Stimulated activated CD8-positive, alpha-beta memory T cell treated with anti-CD3 and anti-CD28 coated beads, Interleukin-7, amount 100 ng/mL, for 4 hours (primary cell): ENCODE measurements around the gene SEC14L1.
"Not testable (repeated sequence)": the region's sequence is repeated elsewhere in the genome, so short reads cannot be mapped to it uniquely, and the experiment has no call there.

Experiments used
- DNase-seq, 2 donors: peaks; one replicate each; pipeline ENCODE4 v3.0.0-alpha.2; 2020; ENCODE audit warnings: low read depth in 2 of 2

Gene SEC14L1

DNA sequence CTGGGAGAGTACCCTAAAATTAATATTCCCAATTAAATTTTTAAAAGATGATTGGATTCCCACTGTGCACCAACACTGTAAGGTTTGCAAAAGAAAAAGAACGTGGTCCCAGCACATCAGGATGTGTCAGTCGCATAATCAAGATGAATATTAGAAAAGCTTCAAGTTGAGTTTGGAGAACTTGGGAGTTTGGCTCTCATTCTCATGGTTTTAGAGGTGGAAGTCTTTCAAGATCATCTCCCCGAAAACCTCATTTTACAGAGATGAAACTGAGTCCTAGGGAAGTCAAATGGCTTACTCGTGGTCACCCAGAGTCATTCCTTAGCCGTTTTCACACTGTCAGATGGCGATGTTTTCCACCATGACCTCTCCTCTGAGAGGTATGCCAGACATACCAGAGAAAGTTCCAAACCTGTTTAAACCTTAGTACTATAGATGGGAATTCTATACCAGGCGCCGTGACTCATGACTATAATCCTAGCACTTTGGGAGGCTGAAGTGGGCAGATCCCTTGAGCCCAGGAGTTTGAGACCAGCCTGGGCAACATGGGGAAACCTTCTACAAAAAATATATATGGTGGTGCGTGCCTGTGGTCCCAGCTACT lies 1.2 kb downstream of the SEC14L1 start:
- DNase-seq: no peak

DNA sequence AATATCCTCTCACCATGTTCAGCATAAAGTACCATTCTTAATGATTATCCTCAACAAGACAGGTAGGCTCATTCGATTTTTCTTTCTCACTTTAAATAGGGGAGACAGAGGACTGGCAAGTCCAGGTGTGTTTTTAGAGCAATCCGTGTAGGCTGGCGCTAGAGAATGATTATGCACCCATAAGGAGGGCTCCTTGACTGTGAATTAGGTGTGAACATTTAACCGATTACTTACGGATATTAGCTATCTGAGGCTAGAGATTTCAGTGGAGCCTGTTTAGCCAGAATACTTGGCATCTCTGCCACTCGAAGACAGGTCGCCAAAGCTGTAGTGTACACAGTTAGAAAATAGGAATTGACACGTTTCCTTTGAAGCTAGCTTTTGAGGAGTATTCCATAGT lies 1.9 kb downstream of the SEC14L1 start:
- no peak for DNase-seq

DNA sequence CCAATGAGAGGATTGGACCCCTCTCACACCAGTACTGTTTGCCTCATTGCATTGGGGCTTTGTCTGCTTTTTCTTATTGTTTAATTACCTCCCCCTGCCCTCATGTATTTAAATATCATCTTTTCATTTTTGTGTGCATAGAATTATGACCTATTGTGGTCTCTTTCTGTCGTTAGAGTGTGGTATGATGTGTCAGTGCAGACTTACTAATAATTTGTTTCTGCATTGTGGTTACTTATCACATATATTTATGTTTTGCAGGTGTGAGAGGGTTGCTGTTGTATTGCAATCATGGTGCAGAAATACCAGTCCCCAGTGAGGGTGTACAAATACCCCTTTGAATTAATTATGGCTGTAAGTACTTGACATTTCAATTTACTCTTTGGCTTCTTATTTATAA lies 2.5 kb downstream of the SEC14L1 start:
- no peak for DNase-seq

DNA sequence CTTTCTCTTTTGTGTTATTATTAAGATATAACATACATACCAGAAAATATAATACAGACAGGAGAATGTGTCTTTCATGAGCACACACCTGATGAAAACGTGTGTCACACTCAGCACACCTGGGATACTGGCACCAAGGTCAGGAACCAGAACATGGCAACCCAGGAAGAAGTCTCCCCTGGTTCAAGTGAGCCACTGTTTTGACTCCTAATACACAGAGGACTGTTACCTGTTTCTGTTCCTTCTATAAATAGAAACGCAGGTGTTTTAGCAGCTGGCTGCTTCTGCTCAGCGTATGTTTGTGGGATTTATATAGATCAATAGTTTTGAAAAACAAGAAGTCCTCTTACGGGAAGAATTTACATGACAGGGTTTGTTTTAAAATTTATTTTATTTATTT lies 3.5 kb downstream of the SEC14L1 start:
- DNase-seq: no peak

DNA sequence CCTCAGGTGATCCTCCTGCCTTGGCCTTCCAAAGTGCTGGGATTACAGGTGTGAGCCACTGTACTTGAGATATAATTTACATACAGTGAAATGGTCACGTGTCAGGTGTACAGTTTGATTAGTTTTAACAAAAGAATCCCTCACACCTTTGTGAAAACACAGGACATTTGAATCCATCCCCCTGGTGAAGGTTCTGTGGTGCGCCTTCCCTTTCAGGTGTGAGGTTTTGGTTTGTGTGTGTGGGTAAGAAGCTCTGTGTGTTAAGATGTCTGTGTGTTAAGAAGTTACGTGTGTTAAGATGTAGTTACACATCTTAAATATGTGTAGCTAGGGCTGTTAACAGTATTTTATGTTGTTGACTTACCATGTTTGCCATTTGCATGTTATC lies 4.4 kb downstream of the SEC14L1 start:
- no peak for DNase-seq

DNA sequence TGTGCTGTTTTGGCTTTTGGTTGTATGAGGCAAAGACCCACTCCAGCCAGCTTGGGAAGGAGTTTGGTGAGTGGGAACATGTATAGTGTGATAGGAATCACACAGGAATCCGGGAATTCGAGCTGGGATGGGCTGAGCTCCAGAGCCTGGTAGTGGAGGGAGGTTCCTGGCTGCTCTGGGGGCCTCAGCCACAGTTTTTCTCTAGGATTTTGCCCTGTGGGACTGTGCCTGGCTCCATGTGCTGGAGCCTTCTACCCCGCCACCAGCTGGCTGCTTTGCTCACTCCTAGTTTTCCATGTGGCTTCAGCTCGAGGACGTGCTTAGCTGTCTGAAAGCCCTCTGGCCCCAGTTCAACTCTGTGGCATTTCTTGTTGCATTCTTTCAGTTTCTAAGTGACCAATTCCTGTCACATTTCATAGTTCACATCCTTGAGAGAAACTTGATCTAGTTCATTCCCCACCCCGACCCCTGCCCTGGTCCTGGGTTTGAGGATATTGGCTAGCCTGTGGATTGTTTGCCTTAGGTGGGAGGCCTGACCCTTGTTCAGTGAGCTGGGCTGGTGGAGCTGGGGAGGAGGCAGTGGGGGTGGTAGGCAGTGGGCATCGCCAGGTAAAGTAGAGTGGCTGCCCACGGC lies 5.0 kb downstream of the SEC14L1 start:
- no peak for DNase-seq

DNA sequence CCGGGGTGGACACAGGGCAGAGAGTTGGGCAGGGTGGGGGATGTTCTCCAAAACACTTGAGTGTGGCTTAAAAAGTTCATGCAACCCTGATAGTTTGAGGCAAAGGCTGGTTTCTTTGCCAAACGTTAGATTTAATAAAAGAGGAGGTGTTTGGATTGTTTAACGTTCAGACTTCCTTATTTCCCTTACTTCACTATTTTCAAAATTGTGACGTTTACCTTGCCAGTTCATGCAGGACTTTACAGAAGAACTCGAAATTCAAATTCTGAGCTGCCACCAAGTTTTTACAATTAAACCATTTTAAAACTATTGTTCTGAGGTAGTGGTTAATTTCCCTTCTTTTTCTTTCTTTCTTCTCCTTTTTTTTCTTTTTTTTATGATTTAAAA lies 5.5 kb downstream of the SEC14L1 start:
- no peak for DNase-seq

DNA sequence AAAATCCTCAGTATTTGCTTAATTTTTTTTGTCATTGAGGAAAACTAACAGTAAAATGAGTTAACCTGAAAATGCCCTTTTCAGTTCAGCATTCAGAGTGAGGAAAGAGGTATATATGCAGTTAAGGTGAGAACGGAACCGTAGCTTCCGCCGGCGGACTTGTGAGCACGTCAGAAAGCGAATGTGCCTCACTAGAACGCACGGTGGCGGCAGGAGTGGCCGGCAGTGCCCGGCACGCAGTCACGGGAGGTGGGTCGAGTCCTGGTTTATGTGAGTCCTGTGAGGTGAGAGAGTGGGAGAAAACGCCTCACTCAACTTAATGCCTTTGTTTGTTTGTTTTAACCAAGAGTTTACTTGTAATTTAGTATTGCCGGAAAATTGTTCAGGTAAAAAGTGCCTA lies 6.1 kb downstream of the SEC14L1 start:
- DNase-seq: no peak

DNA sequence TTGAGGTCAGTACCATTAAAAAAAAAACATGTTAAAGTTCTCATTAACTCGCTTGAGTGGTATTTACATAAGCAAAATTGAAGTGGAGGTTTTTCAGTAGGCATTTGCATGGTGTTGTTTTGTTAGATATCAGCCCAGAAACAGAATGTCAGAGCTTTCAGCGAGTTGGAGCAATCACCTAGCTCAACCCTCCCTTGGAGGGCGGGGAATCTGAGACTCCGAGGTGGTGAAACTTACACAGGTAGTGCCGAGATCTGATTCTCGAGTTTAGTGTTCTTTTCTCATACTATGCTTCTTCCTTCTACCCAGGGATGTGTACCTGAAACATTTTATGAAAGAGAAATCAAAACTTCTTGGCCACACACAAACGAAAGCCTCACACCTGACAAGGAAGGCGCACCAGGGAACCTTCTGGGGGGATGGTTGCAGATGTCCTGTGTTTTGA lies 6.6 kb downstream of the SEC14L1 start:
- no peak for DNase-seq

DNA sequence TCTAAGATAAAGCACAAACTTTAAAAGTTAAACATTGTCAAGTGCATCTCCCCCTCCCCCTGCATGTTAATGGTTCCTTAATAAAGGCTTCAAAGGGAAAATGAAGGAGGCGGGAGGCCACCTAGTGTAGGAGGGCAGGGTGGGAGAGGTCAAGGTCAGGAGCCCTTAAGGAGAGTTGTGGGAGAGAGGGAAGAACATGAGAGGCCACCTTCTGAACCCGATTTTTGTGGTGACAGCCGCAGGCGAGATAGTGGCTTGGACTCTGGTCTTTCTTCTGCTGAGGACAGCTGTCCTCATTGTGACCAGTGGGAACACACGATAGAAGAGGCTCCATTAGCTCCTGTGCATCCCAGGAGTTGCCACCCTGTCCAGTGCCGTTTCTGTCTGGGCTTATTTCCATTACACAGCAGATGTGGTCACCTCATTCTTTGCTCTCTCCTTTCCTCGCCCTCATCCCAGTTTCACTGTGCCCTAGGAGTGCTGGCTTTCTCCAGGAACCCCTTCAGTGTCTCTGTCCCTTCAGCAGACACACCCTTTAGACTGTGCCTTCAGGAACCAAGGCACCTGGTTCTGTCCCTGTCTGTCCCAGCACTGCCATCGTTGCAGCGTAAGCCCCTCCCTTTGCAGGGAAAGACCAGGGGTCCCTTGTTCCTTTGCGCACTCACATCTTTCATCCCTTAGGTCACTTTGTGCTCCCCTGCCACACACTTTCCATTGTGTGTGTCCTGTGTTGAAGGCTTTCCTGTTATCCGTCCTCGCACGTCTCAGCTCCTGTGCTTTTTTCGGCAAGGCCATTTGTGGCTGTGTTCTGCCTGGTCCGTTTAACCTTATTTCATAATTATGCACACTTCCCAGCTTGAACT lies 7.5 kb downstream of the SEC14L1 start:
- no peak for DNase-seq

DNA sequence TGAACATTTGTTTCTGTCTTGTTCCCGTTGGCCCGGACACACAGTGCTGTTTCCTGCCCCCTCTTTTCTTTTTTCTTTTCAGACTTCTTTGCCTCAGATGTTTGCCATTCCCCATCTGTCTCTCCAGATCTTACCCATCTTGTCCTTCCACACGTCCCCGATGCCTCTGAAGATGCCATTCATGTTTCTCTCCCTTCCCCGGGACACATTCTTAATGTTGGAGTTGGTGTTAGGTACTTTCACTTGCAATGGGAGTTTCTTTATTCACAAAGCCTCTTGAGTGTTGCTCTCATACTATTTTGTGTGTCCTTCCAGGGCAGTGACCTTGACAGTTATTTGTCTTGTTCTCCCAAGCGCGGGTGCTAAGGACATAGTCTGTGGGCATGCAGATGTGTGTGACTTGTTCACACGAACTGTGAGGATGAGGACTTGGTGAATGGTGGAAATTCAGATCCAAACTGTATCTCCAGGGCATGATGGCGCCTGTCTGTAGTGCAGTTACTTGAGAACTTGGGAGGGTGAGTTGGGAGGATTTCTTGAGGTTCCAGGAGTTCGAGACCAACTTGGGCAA lies 8.3 kb downstream of the SEC14L1 start:
- DNase-seq: no peak

DNA sequence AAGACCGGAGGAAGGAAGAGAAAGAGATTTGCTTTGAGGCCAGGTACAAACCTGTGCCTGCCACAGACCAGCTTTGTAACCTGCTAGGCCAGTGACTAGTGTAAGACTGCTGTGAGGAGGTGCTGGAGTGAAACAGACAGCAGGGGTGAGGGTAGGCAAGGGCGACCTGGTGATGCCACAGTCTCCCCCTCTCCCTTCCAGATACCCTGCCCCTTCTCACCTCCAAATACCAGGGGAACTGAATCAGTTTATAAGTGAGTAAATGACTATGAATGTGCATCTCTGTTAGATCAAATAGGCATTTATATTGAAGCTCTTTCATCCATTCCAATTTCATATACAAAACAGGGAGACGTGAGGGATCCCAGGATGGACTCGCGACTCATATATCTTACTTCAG lies 9.4 kb downstream of the SEC14L1 start:
- DNase-seq: no peak

DNA sequence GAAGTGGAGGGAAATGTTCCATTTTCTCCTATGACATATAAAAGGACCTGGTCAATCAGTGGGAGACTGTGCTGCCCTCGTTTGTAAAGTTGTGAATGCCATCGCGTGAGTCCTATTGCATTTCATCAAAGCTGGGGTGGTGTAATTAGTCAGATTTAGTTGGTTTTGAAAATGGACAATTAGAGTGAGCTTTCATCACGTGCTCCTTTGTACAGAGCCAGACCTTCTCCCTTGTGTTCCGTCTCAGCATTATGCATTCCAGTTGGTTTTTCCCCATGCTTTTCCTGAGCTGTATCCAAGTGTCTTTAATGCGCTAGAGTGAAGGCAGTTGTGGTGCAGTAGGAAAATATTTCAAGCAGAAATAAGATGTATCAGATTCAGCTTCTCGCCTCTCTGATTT lies 10.4 kb downstream of the SEC14L1 start:
- DNase-seq: no peak

DNA sequence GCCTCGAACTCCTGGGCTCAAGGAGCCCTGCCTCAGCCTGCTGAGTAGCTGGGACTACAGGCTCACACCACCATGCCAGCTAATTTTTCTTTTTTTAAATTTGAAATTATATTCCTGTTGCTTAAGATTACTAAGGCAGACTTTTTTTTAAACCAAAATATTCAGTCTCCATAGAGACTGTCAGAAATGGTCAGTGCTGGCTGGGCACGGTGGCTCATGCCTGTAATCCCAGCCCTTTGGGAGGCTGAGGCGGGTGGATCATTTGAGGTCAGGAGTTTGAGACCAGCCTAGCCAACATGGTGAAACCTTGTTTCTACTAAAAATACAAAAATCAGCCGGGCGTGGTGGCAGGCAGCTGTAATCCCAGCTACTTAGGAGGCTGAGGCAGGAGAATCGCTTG lies 11.3 kb downstream of the SEC14L1 start:
- not testable (repeated sequence) for DNase-seq

DNA sequence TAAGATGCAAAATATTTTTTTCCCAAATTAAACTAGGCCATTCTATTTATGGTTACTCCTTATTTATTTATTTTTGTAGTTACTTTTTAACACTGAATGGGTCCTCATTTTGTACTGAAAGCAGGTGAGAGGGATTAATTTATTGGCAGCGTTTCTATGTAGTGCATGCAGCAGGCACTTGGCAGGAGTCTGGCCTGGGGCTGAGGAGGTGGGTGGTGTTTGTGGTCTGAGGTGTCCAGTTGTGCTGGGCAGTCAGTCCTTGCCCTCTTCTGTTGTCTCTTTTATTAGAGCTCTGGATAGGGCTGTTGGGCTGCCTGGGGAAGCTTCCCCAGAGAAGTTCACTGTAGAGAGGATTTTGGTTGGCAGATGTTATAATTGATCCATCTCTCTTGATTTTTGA lies 12.7 kb downstream of the SEC14L1 start:
- no peak for DNase-seq

DNA sequence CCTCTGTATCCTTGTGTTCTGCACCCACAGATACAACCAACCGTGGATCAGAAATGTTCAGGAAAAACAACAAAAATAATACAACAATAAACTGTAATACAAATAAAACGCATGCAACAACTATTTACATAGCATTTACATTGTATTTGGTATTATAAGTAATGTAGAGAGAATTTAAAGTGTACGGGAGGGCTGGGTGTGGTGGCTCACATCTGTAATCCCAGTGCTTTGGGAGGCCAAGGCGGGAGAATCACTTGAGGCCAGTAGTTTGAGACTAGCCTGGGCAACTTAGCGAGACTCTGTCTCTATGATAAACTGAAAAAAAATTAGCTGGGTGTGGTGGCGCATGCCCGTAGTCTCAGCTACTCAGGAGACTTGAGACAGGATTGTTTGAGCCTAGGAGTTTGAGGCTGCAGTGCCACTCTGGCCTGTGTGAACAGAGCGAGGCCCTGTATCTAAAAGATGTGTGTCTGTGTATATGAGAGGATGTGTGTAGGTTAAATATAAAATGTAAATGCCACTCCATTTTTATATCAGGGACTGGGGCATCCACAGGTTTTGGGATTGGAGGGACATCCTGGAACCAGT lies 13.3 kb downstream of the SEC14L1 start:
- no peak for DNase-seq

DNA sequence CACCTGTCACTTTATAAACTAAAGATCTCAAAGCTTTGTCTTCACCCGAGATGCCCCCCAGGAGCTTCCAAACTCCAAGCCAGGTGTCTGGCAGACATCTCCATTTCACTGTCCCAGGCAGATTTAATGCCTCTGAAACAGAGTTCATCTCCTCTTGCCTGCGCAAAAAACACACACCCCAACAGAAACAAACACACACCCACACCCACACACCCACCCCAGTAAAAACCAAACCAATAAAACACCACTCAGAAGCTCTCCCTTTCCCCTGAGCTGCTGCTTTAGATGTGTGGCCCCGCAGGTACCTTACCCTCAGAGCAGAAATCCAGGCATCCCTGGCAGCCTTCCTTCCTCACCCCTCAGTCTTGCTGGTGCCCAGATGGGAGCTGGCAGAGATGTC lies 14.4 kb downstream of the SEC14L1 start:
- no peak for DNase-seq

DNA sequence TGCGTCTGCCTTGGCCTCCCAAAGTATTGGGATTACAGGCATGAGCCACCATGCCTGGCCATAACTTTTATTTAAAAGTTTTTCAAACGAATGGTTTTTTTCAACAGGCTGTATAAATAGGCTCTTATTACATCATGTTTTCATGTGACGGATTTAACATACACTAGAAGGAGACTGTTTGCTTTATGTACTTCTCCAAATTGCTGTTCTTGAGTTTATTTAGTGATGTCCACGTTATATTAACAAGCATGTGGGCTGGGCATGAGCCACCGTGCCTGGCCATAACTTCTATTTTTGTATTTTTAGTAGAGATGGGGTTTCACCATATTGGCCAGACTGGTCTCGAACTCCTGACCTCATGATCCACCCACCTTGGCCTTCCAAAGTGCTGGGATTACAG lies 17.0 kb downstream of the SEC14L1 start:
- DNase-seq: not testable (repeated sequence)

DNA sequence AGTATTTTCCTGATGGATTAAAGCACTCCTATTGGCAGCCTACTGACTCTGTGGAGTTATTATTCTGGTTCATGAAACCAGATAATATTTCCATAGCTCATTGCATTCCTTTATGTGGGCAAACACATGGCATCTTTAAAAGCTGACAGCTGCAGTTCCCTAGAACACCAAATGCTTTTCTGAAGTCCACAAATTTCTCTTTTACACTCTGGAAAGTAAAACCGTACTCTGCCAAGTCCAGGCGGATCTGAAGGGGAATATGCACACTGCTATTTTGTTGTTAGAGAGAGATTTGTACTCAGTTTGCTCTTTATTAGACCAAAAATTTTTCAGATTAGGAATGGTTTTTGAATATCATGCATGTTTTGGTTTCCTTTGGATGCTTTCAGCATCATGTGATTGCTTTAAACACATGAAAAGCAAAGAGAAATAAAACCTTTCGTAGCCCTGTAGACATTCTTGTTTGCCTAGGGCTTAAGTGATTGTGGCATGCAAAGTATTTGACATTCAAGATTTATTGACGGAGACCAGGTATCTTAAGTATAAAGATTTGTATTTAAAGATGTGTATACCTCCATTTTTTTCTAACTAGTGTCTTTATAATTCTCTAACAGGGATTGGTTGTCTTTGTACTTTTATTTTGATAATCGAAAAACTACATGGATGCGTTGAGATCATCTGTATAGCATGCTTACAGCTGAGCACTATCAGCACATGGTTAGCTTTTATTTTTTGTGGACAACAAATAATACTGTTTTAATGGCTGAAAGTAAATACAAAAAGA lies 19.5 kb downstream of the SEC14L1 start:
- no peak for DNase-seq

DNA sequence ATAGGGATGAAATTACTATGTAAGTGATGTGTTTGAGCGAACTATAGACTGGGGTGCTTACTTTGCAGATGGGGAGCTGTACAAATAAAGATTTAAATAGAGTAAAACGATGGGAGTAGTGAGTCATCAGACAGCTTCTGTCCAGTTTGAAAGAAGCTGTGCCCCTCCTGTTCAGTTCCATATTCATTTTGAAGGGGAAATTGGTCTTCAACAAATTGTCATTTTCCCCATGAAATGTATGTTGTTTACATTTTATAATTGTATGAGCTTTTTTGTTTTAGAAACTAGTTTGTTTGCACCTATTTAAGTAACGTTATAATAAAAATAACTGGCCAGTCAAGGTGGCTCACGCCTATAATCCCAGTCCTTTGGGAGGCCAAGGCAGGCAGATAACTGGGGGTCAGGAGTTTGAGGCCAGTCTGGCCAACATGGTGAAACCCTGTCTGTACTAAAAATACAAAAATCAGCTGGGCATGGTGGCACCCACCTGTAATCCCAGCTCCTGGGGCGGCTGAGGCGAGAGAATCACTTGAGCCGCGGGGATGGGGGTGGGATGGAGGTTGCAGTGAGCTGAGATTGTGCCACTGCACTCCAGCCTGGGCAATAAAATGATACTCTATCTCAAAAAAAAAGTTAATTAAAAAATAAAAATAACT lies 20.2 kb downstream of the SEC14L1 start:
- DNase-seq: no peak

DNA sequence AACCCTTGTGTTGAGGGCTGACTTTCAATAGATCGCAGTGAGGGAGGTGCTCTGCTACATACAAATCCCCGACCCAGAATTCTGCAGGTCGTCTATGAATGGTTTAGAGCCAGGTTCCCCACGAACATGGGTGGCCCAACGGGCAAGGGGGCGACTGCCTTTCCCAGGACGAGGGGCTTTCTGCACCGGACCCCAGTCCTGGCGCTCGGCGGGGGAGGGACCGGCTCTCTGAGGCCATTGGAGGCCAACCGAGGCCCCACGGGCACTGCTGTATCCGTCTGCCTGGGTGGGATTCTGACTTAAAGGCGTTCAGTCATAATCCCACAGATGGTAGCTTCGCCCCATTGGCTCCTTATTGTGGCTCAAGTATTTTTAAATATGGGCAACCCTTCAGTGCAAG lies 21.2 kb downstream of the SEC14L1 start:
- DNase-seq: no peak
